Astrocyte of the cerebellum (primary cell): Measurements from ENCODE around the gene MYRIP.
"Not testable (repeated sequence)": the region's sequence is repeated elsewhere in the genome, so short reads cannot be mapped to it uniquely, and the experiment has no call there.

ENCODE experiments used
- DNase-seq: peaks from one replicate; pipeline ENCODE4 v3.0.0-alpha.2; 2011; ENCODE audit warnings: low read depth
- H3K4me3 ChIP-seq: 2 replicates; pipeline ENCODE4 v1.5.1; 2011; ENCODE audit warnings: mild to moderate bottlenecking, low read depth, low read length, moderate library complexity
- in situ Hi-C: cut with HindIII; loops from 2 replicates; pipeline ENCODE4 v1.10.0; 2017; ENCODE audit warnings: low sequenced_read_pairs
- TF ChIP-seq, protein P1 (sequence below): IDR thresholded peaks from 2 replicates; pipeline ENCODE4 v1.5.1; 2012; ENCODE audit warnings: low read length, low read depth, moderate library complexity, mild to moderate bottlenecking; ENCODE audit errors: missing control alignments

MYRIP gene

DNA sequence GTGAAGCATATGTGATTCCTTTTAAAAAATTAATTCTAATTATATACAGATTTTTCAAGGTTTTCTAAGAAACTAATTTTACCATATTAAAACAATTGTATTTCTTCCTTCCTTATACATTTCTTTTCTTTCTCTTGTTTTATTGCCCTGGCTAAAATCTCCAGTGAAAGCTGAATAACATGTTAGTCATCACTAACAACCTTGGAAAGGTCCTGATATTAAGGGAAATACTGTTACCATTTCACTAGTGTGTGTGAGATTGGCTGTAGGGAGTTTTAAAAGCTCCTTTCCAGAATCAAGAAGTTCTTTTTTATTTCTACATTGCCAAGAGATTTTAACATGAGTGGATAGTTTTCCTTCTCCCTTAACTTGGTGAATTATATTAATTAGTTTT lies 270.4 kb downstream of the MYRIP start:
- no peak for DNase-seq
- in situ Hi-C loops = no loop called here
- TF ChIP-seq, protein P1, sequence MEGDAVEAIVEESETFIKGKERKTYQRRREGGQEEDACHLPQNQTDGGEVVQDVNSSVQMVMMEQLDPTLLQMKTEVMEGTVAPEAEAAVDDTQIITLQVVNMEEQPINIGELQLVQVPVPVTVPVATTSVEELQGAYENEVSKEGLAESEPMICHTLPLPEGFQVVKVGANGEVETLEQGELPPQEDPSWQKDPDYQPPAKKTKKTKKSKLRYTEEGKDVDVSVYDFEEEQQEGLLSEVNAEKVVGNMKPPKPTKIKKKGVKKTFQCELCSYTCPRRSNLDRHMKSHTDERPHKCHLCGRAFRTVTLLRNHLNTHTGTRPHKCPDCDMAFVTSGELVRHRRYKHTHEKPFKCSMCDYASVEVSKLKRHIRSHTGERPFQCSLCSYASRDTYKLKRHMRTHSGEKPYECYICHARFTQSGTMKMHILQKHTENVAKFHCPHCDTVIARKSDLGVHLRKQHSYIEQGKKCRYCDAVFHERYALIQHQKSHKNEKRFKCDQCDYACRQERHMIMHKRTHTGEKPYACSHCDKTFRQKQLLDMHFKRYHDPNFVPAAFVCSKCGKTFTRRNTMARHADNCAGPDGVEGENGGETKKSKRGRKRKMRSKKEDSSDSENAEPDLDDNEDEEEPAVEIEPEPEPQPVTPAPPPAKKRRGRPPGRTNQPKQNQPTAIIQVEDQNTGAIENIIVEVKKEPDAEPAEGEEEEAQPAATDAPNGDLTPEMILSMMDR = no peak
- H3K4me3 ChIP-seq = no peak overlapping the region

DNA sequence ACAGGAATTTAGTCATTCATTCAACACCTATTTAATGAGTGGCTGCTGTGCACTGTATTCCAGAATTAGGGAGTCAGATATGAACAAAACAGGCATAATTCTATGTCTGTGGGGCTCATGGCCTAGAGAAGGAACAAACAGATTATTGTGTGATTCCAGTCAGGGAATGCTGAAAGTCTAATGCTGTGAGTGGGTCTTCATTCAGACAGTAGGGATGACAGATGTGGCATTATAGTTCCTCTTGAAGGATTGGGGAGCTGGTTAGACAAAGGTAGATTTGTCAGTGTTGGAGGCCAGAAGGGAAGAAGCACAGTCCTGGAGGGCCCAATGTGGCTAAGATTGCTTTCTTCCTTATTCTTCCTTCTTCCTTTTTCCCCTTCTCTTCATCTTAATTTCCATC lies 273.7 kb downstream of the MYRIP start:
- H3K4me3 ChIP-seq = no peak overlapping the region
- no peak for DNase-seq
- TF ChIP-seq, protein P1 = no peak
- in situ Hi-C loops = no loop called here

DNA sequence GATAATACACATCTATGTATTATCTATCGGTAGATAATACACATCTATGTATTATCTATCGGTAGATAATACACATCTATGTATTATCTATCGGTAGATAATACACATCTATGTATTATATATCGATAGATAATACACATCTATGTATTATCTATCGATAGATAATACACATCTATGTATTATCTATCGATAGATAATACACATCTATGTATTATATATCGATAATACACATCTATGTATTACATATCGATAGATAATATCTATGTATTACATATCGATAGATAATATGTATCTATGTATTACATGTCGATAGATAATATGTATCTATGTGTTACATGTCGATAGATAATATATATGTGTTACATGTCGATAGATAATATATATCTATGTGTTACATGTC lies 275.0 kb downstream of the MYRIP start:
- H3K4me3 ChIP-seq, DNase-seq, in situ Hi-C loops: not testable (repeated sequence)

DNA sequence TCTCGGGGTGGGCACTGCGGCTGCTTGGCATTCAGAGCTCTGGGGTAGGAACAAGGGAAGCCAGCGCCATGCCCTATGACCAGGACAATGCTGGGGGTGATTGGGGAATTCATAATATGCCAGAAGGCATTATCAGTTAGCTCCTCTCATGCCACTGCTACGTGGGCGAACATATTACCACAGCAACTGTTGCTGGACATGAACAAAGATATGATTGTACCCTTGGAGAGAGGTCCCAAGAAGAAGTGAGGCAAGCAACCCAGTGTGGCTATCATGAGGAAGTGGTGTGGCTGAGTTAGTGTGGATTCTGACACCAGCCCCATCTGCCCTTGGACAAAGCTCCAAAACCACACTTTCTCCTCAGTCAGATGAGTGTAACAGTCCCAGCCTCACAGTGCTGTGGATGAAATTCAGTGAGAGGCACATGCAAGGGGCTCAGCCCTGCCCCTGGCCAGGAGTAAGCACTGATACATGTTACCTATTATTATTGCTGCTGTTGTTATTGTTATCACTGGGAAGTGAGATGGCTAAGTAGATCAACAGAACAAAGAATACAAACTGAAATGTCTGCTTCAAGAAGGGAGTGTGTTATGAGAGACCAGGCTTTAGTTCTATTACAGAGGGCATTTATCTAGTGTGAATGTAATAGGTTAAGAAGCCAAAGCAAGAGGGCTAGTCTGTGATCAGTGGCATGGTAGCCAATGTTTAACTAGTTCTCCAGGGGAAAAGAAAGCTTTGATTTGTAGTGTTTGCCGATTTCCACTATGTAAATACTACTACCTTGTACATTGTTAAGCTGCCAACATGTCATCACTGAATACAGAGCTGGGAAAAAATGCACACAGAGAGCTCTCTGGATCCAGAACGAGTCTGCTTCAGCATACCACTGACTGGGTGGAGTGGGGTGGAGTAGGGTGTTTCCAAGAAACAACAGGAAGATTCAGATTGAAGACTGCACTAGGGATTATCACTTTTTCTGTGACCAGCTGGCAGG lies 277.8 kb downstream of the MYRIP start:
- in situ Hi-C loops = no loop called here
- TF ChIP-seq, protein P1 = no peak
- no peak overlapping the region for H3K4me3 ChIP-seq
- DNase-seq = no peak

DNA sequence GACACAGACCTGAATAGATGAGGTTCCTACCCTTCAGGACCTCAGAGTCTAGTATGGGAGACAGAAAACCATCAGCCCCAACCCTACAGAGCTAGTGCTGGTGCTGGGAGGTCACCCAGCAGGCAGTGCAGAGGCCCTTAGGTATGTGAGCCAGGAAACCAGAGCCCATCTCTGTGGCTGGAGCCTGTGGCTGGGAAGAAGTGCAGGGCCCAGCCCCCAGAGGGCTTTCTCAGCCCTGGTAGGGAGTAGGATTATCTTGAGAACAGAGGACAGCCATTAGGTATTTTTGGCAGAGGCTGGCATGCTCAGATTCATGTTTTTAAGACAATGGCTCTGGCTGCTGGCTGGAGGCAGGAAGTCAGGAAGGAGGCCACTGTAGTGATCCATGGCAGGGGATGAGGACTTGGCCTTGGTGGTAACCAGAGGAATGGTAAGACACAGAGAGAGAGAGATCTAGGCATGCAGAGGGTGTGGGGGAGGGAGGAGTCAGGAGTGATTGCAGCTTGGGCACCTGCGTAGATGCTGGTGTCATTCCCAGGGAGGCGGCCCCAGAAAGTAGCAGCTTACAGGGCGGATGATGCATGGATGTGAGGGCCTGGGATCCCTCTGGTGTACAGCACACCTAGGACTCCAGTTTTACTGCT lies 279.2 kb downstream of the MYRIP start:
- DNase-seq = no peak
- in situ Hi-C loops = no loop called here
- no peak overlapping the region for H3K4me3 ChIP-seq
- TF ChIP-seq, protein P1 = no peak

DNA sequence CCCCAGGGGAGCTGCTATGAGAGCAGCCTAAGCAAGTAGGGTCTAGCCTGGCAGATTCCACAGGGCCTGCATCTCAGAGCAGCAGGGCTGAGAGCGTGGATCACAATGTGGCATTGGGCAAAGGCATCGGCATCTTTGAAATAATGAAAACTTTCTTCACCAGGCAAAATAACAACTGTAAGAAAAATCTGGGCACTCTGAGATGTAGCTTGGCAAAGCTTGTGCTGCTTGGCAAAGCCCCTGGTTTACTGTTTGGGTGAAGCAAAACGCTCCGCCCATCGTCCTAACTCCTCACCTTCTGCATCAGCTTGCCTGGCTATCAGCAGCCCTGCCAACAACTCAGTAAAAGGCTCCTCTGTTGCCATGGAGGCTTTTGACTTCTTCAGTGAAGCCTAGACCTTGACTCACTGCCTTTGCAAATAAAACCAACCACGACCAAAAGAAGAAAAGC lies 287.3 kb downstream of the MYRIP start:
- TF ChIP-seq, protein P1 = no peak
- in situ Hi-C loops = no loop called here
- DNase-seq = no peak

More for the DNA sequence above, 287.3 kb downstream of the MYRIP start:
- H3K4me3 ChIP-seq = no peak overlapping the region
